ENCODE results near the gene ATP8B4. TPM values are rescaled to one million over a fixed set of nuclear protein-coding genes. Genes with fewer than 3 reads are reported as not detected.

The ATP8B4 gene
- total RNA-seq, 1 donor from 2014 or later = 2.5 TPM

DNA sequence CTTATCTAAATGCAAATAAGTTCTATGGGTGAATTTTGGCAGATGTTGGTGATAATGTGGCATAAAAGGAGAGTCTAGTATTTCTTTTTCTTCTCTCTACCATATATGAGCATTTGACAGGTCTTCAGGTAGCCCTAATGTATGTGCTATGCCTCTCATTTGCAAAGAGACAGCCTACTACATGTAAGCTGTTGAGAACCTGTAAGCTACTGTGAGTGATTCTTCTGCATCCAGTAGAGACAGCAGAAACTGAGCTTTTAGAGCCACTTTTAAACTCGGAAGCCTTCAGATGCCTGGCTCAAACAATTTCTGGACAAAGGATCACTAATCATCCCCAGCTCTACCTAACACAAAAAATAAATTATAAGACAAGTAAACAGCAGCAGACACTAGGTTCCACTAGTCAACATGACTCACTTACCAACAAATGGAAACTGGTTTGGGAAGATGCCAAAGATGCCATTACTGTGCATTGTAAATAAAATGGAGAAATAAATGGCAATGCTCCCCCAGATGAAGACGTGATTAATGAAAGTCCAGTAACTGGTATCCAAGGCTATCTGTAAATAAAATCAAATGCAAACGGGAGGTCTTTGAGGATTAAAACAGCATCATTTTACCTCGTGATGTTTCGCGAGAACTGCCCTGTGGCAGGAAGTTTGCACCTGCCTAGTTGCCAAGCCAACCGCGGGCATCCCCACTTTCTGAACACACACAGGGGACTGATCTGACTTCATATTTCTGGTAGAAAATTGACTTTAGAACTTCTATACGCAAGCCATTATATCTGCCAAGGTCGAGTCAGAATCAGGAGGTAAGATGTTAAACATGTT is 252.9 kb downstream of the ATP8B4 start:
- Histone ChIP-seq H3K36me3 (peaks cover 8% of the 10 kb centered on the region), H3K4me3 (no peak overlapping the region), H3K27me3 (ENCODE audit: low read depth) (no peaks in the 10 kb centered on the region), H3K9me3 (replicated peaks) (peaks cover 3% of the 10 kb centered on the region), H3K27ac (replicated peaks) (no peak overlapping the region), H3K4me1 (no peaks in the 10 kb centered on the region)
- TF ChIP-seq, protein P1, sequence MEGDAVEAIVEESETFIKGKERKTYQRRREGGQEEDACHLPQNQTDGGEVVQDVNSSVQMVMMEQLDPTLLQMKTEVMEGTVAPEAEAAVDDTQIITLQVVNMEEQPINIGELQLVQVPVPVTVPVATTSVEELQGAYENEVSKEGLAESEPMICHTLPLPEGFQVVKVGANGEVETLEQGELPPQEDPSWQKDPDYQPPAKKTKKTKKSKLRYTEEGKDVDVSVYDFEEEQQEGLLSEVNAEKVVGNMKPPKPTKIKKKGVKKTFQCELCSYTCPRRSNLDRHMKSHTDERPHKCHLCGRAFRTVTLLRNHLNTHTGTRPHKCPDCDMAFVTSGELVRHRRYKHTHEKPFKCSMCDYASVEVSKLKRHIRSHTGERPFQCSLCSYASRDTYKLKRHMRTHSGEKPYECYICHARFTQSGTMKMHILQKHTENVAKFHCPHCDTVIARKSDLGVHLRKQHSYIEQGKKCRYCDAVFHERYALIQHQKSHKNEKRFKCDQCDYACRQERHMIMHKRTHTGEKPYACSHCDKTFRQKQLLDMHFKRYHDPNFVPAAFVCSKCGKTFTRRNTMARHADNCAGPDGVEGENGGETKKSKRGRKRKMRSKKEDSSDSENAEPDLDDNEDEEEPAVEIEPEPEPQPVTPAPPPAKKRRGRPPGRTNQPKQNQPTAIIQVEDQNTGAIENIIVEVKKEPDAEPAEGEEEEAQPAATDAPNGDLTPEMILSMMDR (IDR thresholded peaks at IDR 0.05; ENCODE audit: borderline replicate concordance) = no peak
- no peak for DNase-seq
- intact Hi-C loops (cut with micrococcal nuclease) = no loop called here

DNA sequence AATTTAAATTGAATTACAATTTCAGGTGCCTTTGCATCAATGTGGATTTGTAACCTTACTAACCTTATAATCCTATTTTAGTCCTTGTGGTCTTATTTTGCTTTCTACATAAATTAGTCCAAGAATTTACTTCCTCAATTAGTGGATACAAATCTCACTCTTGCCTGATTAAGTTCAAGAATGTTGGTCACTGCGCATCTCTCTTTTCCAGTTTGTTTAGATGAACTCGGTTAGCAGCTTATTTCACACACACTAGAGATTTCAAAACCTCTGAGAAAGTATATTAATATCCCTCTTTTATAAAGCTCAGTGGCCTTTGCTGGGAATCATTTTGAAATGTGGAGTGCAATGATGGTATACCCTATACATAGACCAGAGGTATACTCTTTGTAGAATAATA is 254.8 kb downstream of the ATP8B4 start:
- TF ChIP-seq, protein P1 (IDR thresholded peaks at IDR 0.05; ENCODE audit: borderline replicate concordance) = no peak
- intact Hi-C loops (cut with micrococcal nuclease) = no loop called here
- Histone ChIP-seq H3K27me3 (ENCODE audit: low read depth) (no peaks in the 10 kb centered on the region), H3K9me3 (replicated peaks) (peaks cover 3% of the 10 kb centered on the region), H3K4me1 (no peaks in the 10 kb centered on the region), H3K4me3 (no peak overlapping the region), H3K27ac (replicated peaks) (peak overlapping the region; percentile 10), H3K36me3 (peaks cover 8% of the 10 kb centered on the region)
- DNase-seq = no peak

DNA sequence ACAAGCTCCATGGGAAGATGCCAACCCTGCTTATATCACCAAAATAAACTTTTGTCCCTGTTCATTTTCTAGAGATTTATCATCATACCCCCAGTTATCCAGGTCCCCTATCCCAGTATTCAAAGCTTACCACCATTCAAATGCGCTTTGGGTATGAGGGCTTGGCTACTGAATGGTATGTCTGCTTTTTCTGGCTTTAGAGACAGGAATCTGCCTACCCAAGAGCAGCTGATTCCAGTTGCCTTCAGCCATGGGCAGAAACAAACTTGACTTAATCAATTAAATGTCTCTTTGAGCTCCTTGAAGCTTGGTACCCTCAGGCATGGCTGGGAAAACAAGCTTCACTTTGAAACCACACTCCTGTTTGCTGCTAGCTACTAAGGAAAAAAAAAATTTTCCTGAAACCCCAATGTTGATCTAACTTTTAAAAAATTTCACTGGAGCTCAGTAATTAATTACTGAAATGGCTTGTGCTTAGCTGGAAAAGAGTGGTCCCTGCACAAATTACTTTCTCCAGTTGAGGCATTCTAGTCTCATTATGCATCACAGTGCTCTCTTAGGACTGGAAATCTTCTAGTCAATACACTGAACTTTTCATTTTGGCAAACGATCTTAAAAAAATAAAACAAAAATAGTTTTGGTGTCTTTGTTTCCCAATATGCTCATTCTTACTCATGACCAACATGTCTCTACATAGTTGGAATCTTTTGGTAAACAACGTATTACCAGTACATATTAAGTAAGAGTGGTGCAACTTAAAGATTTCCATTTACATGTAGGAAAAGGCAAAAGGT is 255.4 kb downstream of the ATP8B4 start:
- H3K27ac ChIP-seq (replicated peaks) = peak overlapping the region; percentile 10
- intact Hi-C loops (cut with micrococcal nuclease) = no loop called here

DNA sequence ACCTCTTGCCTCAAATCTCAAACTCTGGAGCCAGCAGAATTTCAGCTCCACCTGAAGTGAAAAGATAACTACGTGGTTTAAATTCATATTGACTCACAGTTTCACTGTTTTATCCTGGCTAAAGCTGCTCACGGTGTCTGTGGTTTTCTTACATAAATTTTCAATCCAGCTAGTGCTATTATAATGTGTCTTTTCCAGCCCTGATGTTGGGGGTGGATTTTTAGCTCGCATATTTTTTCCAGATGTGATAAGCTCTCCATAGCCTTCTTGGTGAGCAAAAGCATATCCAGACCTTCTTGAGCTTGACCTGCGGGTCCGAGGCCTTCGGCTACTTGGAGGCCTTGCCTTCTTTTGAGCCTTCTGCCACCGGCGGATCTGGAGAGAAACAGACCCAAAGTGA is 258.9 kb downstream of the ATP8B4 start:
- intact Hi-C loops (cut with micrococcal nuclease) = no loop called here
- H3K9me3 ChIP-seq (replicated peaks) = peaks cover 1% of the 10 kb centered on the region
- peaks cover 4% of the 10 kb centered on the region for H3K4me1 ChIP-seq
- TF ChIP-seq, protein P1 (IDR thresholded peaks at IDR 0.05; ENCODE audit: borderline replicate concordance) = no peak
- H3K27me3 ChIP-seq (ENCODE audit: low read depth) = no peaks in the 10 kb centered on the region
- H3K36me3 ChIP-seq = no peaks in the 10 kb centered on the region
- peak overlapping the region; percentile 47 for H3K27ac ChIP-seq (replicated peaks)
- no peak overlapping the region for H3K4me3 ChIP-seq
- no peak for DNase-seq

More for the DNA sequence above, 255.4 kb downstream of the ATP8B4 start:
- Histone ChIP-seq H3K4me3 (no peak overlapping the region), H3K9me3 (replicated peaks) (peaks cover 3% of the 10 kb centered on the region), H3K36me3 (peaks cover 8% of the 10 kb centered on the region), H3K27me3 (ENCODE audit: low read depth) (no peaks in the 10 kb centered on the region), H3K4me1 (no peaks in the 10 kb centered on the region)
- TF ChIP-seq, protein P1 (IDR thresholded peaks at IDR 0.05; ENCODE audit: borderline replicate concordance) = no peak
- DNase-seq = no peak

DNA sequence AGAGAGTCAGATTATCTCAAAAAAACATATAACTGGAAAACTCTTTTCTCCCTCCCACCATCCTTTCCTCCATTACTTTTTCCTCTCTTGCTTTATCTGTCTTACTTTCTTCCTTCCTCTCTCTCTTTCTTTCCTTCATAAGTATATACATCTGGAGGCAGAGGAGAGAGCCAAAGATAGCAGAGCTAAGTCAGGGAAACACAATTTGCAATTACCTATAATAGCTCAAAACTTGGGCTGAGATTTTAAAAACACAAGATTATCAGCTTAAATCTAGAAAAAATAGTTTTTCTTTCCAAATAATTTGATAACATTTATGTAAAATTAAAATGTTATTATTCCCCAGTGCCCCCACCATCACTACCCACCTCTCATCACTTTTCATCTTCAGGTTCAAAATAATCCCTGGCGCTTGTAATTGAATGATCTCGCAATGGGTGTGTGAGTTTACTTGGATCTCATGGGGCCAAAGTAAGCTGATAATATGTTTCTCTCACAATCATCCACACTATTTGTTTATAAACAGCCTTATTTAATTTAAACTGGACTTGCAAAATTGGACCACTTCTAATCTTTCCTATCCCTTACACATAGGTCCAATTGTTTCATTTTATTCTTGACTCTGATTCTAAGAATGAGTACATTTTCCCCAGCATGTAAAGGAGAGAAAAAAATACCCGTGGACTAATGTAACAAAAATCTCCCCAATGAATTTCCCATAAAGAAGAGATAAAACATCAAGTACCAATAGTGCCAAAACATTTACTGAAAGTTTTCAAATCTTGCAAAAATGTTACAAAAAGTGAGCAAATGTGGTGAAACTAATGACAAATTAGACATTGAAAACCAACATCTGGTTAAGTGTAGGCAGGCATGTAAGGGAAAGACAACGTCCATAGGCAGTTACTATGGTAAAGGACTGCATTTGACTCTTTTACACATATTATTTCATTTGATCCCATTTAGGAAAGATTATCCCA is 261.2 kb downstream of the ATP8B4 start:
- Histone ChIP-seq H3K9me3 (replicated peaks) (no peaks in the 10 kb centered on the region), H3K27ac (replicated peaks) (peak overlapping the region; percentile 68), H3K36me3 (no peaks in the 10 kb centered on the region), H3K4me1 (peaks cover 4% of the 10 kb centered on the region), H3K4me3 (no peak overlapping the region), H3K27me3 (ENCODE audit: low read depth) (no peaks in the 10 kb centered on the region)
- intact Hi-C loops (cut with micrococcal nuclease) = no loop called here
- TF ChIP-seq, protein P1 (IDR thresholded peaks at IDR 0.05; ENCODE audit: borderline replicate concordance) = no peak
- DNase-seq = no peak

Data from left ventricle myocardium inferior (tissue), 1 donor.